ENCODE measurements around the gene ZEB1. TPM values are rescaled to one million over a fixed set of nuclear protein-coding genes. Genes with fewer than 3 reads are reported as not detected.
A peak's percentile ranks its signal among the peaks of the same experiment; 100 is the strongest.

ZEB1 gene
- total and polyA plus RNA-seq, 8 donors: 29.9 to 40.8 (median 34.4) TPM

- H3K36me3 ChIP-seq: no peaks in the 10 kb centered on the region
- no peaks in the 10 kb centered on the region for H3K4me1 ChIP-seq
- H3K9me3 ChIP-seq: no peaks in the 10 kb centered on the region
- no peak overlapping the region for H3K27ac ChIP-seq
- no peak overlapping the region for H3K4me3 ChIP-seq
- intact Hi-C loops (cut with DNase I): no loop called here
- ATAC-seq: no peak
- no peak for DNase-seq
- TF ChIP-seq, protein P1, sequence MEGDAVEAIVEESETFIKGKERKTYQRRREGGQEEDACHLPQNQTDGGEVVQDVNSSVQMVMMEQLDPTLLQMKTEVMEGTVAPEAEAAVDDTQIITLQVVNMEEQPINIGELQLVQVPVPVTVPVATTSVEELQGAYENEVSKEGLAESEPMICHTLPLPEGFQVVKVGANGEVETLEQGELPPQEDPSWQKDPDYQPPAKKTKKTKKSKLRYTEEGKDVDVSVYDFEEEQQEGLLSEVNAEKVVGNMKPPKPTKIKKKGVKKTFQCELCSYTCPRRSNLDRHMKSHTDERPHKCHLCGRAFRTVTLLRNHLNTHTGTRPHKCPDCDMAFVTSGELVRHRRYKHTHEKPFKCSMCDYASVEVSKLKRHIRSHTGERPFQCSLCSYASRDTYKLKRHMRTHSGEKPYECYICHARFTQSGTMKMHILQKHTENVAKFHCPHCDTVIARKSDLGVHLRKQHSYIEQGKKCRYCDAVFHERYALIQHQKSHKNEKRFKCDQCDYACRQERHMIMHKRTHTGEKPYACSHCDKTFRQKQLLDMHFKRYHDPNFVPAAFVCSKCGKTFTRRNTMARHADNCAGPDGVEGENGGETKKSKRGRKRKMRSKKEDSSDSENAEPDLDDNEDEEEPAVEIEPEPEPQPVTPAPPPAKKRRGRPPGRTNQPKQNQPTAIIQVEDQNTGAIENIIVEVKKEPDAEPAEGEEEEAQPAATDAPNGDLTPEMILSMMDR (IDR thresholded peaks at IDR 0.05): no peak
- no peaks in the 10 kb centered on the region for H3K27me3 ChIP-seq
Measured at GRCh38 chr10:31413325-31413724, 94.3 kb downstream of the ZEB1 start.

- Histone ChIP-seq H3K27ac (no peak overlapping the region), H3K9me3 (no peaks in the 10 kb centered on the region), H3K36me3 (no peaks in the 10 kb centered on the region), H3K27me3 (no peaks in the 10 kb centered on the region), H3K4me1 (no peaks in the 10 kb centered on the region), H3K4me3 (no peak overlapping the region)
- TF ChIP-seq, protein P1 (IDR thresholded peaks at IDR 0.05): no peak
- ATAC-seq (no peak), DNase-seq (no peak)
- intact Hi-C loops (cut with DNase I): no loop called here
Measured at GRCh38 chr10:31418481-31418880, 99.5 kb downstream of the ZEB1 start.

- H3K4me3 ChIP-seq: no peak overlapping the region
- H3K27me3 ChIP-seq: no peaks in the 10 kb centered on the region
- no peaks in the 10 kb centered on the region for H3K4me1 ChIP-seq
- DNase-seq (no peak), ATAC-seq (peak; percentile 72)
- no peak overlapping the region for H3K27ac ChIP-seq
- H3K9me3 ChIP-seq: no peaks in the 10 kb centered on the region
- H3K36me3 ChIP-seq: no peaks in the 10 kb centered on the region
- intact Hi-C loops (cut with DNase I): no loop called here
- TF ChIP-seq, protein P1 (IDR thresholded peaks at IDR 0.05): no peak
Measured at GRCh38 chr10:31419394-31420063, 100.5 kb downstream of the ZEB1 start.

- TF ChIP-seq, protein P1 (IDR thresholded peaks at IDR 0.05): no peak
- ATAC-seq (no peak), DNase-seq (no peak)
- H3K27me3 ChIP-seq: no peaks in the 10 kb centered on the region
- H3K9me3 ChIP-seq: no peaks in the 10 kb centered on the region
- H3K27ac ChIP-seq: no peak overlapping the region
- no peaks in the 10 kb centered on the region for H3K36me3 ChIP-seq
- intact Hi-C loops (cut with DNase I): no loop called here
- peaks cover 0 to 5% of the 10 kb centered on the region in 2 donors for H3K4me1 ChIP-seq
- no peak overlapping the region for H3K4me3 ChIP-seq
Measured at GRCh38 chr10:31421322-31421721, 102.3 kb downstream of the ZEB1 start.

GRCh38 chr10:31422634-31423033 lies 103.6 kb downstream of the ZEB1 start:
- Histone ChIP-seq H3K4me1 (peaks cover 0 to 10% of the 10 kb centered on the region in 2 donors), H3K27ac (no peak overlapping the region), H3K9me3 (no peaks in the 10 kb centered on the region), H3K27me3 (no peaks in the 10 kb centered on the region), H3K4me3 (no peak overlapping the region), H3K36me3 (no peaks in the 10 kb centered on the region)
- DNase-seq: no peak
- TF ChIP-seq, protein P1 (IDR thresholded peaks at IDR 0.05): no peak
- intact Hi-C loops (cut with DNase I): no loop called here
- ATAC-seq: no peak

Data from left lung (tissue), 10 donors.